Endothelial cell of umbilical vein (primary cell): ENCODE results near the gene HCLS1. TPM values are rescaled to one million over a fixed set of nuclear protein-coding genes. Genes with fewer than 3 reads are reported as not detected.

Experiments
- Bru-seq: library from RNA; stranded (reverse); fragments of 400-500 nt; gene quantifications from one replicate; lab custom pipeline; 2021; lab: Mats Ljungman, UMichigan
- BruChase-seq, 2 experiments: library from RNA; stranded (reverse); fragments of 400-500 nt; gene quantifications; one replicate each; lab custom pipeline; 2021; lab: Mats Ljungman, UMichigan
- BruUV-seq: library from RNA; stranded (reverse); fragments of 400-500 nt; replicated peaks from 2 replicates; lab custom pipeline; 2021; lab: Mats Ljungman, UMichigan
- CTCF ChIA-PET: fragments of 300-600, 350-600 bp; sonication (Branson Sonifier 250); formaldehyde crosslinking; loops from one replicate; lab custom pipeline; 2021; ENCODE audit warnings: antibody characterized with exemption, inconsistent platforms; lab: Charles Lee
- POLR2A ChIA-PET: fragments of 300-600, 350-600 bp; sonication (Branson Sonifier 250); formaldehyde crosslinking; loops from one replicate; lab custom pipeline; 2021; ENCODE audit warnings: antibody characterized with exemption, inconsistent platforms; lab: Charles Lee
- DNase-seq: peaks from one replicate; pipeline ENCODE4 v3.0.0-alpha.2; 2011; ENCODE audit warnings: low read depth, low spot score
- FAIRE-seq: peaks from 2 replicates; lab custom pipeline; 2011; peaks lifted over from hg19 to GRCh38; lab: Jason Lieb, UNC
- H2AFZ ChIP-seq: 2 replicates; pipeline ENCODE4 v1.6.0; 2012; ENCODE audit warnings: low read depth, low read length, control low read depth, inconsistent platforms
- H3K27ac ChIP-seq: 2 replicates; pipeline ENCODE4 v1.5.1; 2011; ENCODE audit warnings: low read depth, mild to moderate bottlenecking, control low read depth, low read length, moderate library complexity; ENCODE audit not compliant: insufficient read depth
- H3K27me3 ChIP-seq, 2 experiments: 2 replicates each; pipeline versions ENCODE4 v1.6.0 to v1.6.1; 2011; ENCODE audit warnings: low read length in 2 of 2, mixed read lengths in 1 of 2; ENCODE audit not compliant: control insufficient read depth in 2 of 2, insufficient read depth in 2 of 2
- H3K36me3 ChIP-seq, 2 experiments: 2 replicates in 1 of 2; 3 replicates in 1 of 2; pipeline ENCODE4 v1.5.1; 2011; ENCODE audit warnings: low read length in 2 of 2, mild to moderate bottlenecking in 1 of 2, moderate library complexity in 1 of 2; ENCODE audit not compliant: control insufficient read depth in 2 of 2, insufficient read depth in 2 of 2; ENCODE audit errors: extremely low read depth in 1 of 2
- H3K4me1 ChIP-seq: 3 replicates; pipeline ENCODE4 v1.5.1; 2011; ENCODE audit warnings: mild to moderate bottlenecking, low read length; ENCODE audit not compliant: control insufficient read depth, insufficient read depth; ENCODE audit errors: extremely low read depth
- H3K4me2 ChIP-seq: 2 replicates; pipeline ENCODE4 v1.6.1; 2011; ENCODE audit warnings: low read length, control low read depth, mixed read lengths; ENCODE audit not compliant: insufficient read depth
- H3K4me3 ChIP-seq, 3 experiments: fragments of 200-600 bp in 1 of 3; sonication (generic), shearing (Covaris generic) in 1 of 3; replicated peaks in 1 of 3; 2 replicates each; pipeline ENCODE4 v1.5.1; 2011 to 2016; ENCODE audit warnings: control low read depth in 3 of 3, low read length in 3 of 3, mild to moderate bottlenecking in 2 of 3, inconsistent platforms in 1 of 3, low read depth in 1 of 3, moderate library complexity in 1 of 3; ENCODE audit not compliant: insufficient read depth in 1 of 3
- H3K79me2 ChIP-seq: 2 replicates; pipeline ENCODE4 v1.6.0; 2012; ENCODE audit warnings: low read length, inconsistent platforms; ENCODE audit not compliant: control insufficient read depth, insufficient read depth
- H3K9ac ChIP-seq: replicated peaks from 2 replicates; pipeline ENCODE3; 2011; ENCODE audit warnings: low read length, control low read depth; ENCODE audit not compliant: insufficient read depth; ENCODE audit errors: extremely low read depth
- H3K9me1 ChIP-seq: replicated peaks from 3 replicates; pipeline ENCODE4 v1.6.0; 2011; ENCODE audit warnings: mild to moderate bottlenecking, low read length; ENCODE audit not compliant: control insufficient read depth, insufficient read depth; ENCODE audit errors: extremely low read depth
- H3K9me3 ChIP-seq: replicated peaks from 2 replicates; pipeline ENCODE4 v1.5.1; 2012; ENCODE audit warnings: low read length, inconsistent platforms; ENCODE audit not compliant: control insufficient read depth, insufficient read depth
- H4K20me1 ChIP-seq: replicated peaks from 2 replicates; pipeline ENCODE3; 2011; ENCODE audit warnings: mild to moderate bottlenecking, low read length; ENCODE audit not compliant: control insufficient read depth, insufficient read depth; ENCODE audit errors: extremely low read depth
- EZH2 ChIP-seq: IDR thresholded peaks from 2 replicates; pipeline ENCODE4 v1.6.1; 2012; ENCODE audit warnings: borderline replicate concordance, low read depth, mild to moderate bottlenecking, moderate library complexity, low read length, inconsistent platforms; ENCODE audit not compliant: severe bottlenecking
- MAX ChIP-seq: IDR thresholded peaks from 2 replicates; pipeline ENCODE4 v1.6.1; 2011; ENCODE audit not compliant: insufficient read depth, insufficient read length
- POLR2A ChIP-seq: IDR thresholded peaks from 2 replicates; pipeline ENCODE4 v1.6.1; 2012; ENCODE audit warnings: low read depth, mild to moderate bottlenecking, control low read depth, low read length
- POLR2AphosphoS5 ChIP-seq: IDR thresholded peaks from 2 replicates; pipeline ENCODE4 v1.6.1; 2012; ENCODE audit warnings: low read depth, mild to moderate bottlenecking, control low read depth, low read length, moderate library complexity; ENCODE audit not compliant: insufficient read depth
- dilution Hi-C: fragments of 300-500 bp; cut with MboI; formaldehyde crosslinking; loops from one replicate; pipeline ENCODE4 v1.15.0; 2019; ENCODE audit warnings: low sequenced_read_pairs; ENCODE audit not compliant: extremely low pct_ligation_motif_present
- intact Hi-C: fragments of 100-400 bp; cut with micrococcal nuclease; formaldehyde crosslinking; loops from one replicate; pipeline ENCODE4 v1.10.0; 2022
- long read RNA-seq: library from polyadenylated mRNA; stranded (forward); transcript quantifications from one replicate; pipeline ENCODE4 v2.0.0, GENCODE V29; 2021
- polyA minus RNA-seq, 3 experiments: library from RNA; depleted of rRNA, polyadenylated mRNA; stranded (reverse); fragments of >200 nt; gene quantifications; 1 replicate in 1 of 3; 2 replicates in 2 of 3; pipeline ENCODE4 v1.2.3, GENCODE V29; 2011
- polyA plus RNA-seq, 4 experiments: library from polyadenylated mRNA; depleted of rRNA in 3 of 4; stranded (reverse) in 3 of 4; unstranded in 1 of 4; fragments of >200 nt; gene quantifications; 2 replicates each; pipeline versions ENCODE4 v1.2.1 to v1.2.3, GENCODE V29; 2011 to 2012; ENCODE audit warnings: missing spikeins in 1 of 4
- total RNA-seq: library from RNA; stranded (reverse); gene quantifications from 2 replicates; pipeline ENCODE4 v1.2.3, GENCODE V29; 2021

Gene HCLS1
- total RNA-seq (63.5 and 68.5 TPM in 2 replicates), polyA plus RNA-seq (43.7 and 51.9 TPM in 2 replicates), polyA minus RNA-seq (46.0 and 51.9 TPM in 2 replicates), Bru-seq, nascent RNA (percentile 62 among the genes with signal in this experiment), BruChase-seq, experiment 1, labeled RNA remaining after a 6-hour chase (percentile 67 among the genes with signal in this experiment), BruChase-seq, experiment 2, labeled RNA remaining after a 2-hour chase (percentile 77 among the genes with signal in this experiment)
- 51.7 and 51.9 TPM in 2 replicates for polyA plus RNA-seq (2011; cell fraction: cytosol; rRNA removed)
- 113 and 135 TPM in 2 replicates for polyA plus RNA-seq (2011; cell fraction: nucleus; rRNA removed)
- 88.9 and 103 TPM in 2 replicates for polyA plus RNA-seq (2012)
- not detected for polyA minus RNA-seq (2011; cell fraction: cytosol; rRNA and poly(A)+ RNA removed)
- polyA minus RNA-seq (2011; cell fraction: nucleus; rRNA and poly(A)+ RNA removed), result 36.4 and 41.8 TPM in 2 replicates
- long read RNA-seq, transcript HCLS1-201 (14 exons, 2,000 nt), result major isoform, 191 of 224 reads
- long read RNA-seq, partial matches to known transcripts, result 14 of 224 reads
- long read RNA-seq, other reads (novel, unspliced or antisense), result 17 of 224 reads

GRCh38 chr3:121660356-121661171 is at the start of gene HCLS1:
HCLS1 (minus strand) TSS chr3:121660903; CDS start chr3:121658347, 2,556 bp downstream.
- POLR2A ChIA-PET, result interaction anchor here (0.5 to 0.9 kb wide), 3 partner anchors 11 to 78 kb away, joined by 3 to 4 read pairs (median 3); no protein-coding TSS in a partner anchor
- CTCF ChIA-PET, result interaction anchor here (0.9 to 1.7 kb wide), 5 partner anchors 9 to 732 kb away, joined by 3 to 6 read pairs (median 4); no protein-coding TSS in a partner anchor
- H3K9me3 ChIP-seq, result no peaks in the 10 kb centered on the region
- TF ChIP-seq MAX (no peak), POLR2A (peak; percentile 85), POLR2AphosphoS5 (peak; percentile 84), EZH2 (no peak)
- peaks cover 22% of the 10 kb centered on the region for H3K4me1 ChIP-seq
- H3K4me3 ChIP-seq, result peak within 1 kb of the TSS; percentile 34 to 76 (median 36)
- peak; percentile 86 for FAIRE-seq
- H3K79me2 ChIP-seq, result peaks cover 19% of the 10 kb centered on the region
- dilution Hi-C loops, result no loop called here
- peak within 1 kb of the TSS; percentile 90 for H2AFZ ChIP-seq
- no peaks in the 10 kb centered on the region for H3K27me3 ChIP-seq
- peak within 1 kb of the TSS; percentile 94 for H3K4me2 ChIP-seq
- TSS peak; percentile 84 for BruUV-seq
- H3K36me3 ChIP-seq, result peaks cover 6 to 7% of the 10 kb centered on the region in 2 experiments
- intact Hi-C loops, result loop anchor here (5.0 kb wide), 2 partner anchors 113 to 177 kb away; partner anchors contain the start of genes EAF2, IQCB1 and POLQ
- peak; percentile 72 for DNase-seq
- no peaks in the 10 kb centered on the region for H4K20me1 ChIP-seq
- H3K9ac ChIP-seq, result peak within 1 kb of the TSS; percentile 83
- H3K27ac ChIP-seq, result peak within 1 kb of the TSS; percentile 89
- H3K9me1 ChIP-seq, result no peaks in the 10 kb centered on the region
